MM.1S (cell line): Measurements from ENCODE around the gene IQCK.

Source experiments
- DNase-seq: peaks from one replicate; pipeline ENCODE4 v3.0.0-alpha.2; 2015
- H2AFZ ChIP-seq: fragments of 300-600 bp; sonication (generic); 2 replicates; pipeline ENCODE4 v1.6.0; 2016; ENCODE audit warnings: antibody characterized with exemption, low read length
- H3F3A ChIP-seq: fragments of 300-600 bp; sonication (generic); 2 replicates; pipeline ENCODE4 v1.6.1; 2016; ENCODE audit warnings: mild to moderate bottlenecking, antibody characterized with exemption, low read length, moderate library complexity, mixed read lengths; ENCODE audit not compliant: insufficient read depth
- H3K27ac ChIP-seq: fragments of 300-600 bp; sonication (generic); 2 replicates; pipeline ENCODE4 v1.5.1; 2016; ENCODE audit warnings: mild to moderate bottlenecking, low read length
- H3K27me3 ChIP-seq: fragments of 300-600 bp; sonication (generic); replicated peaks from 2 replicates; pipeline ENCODE4 v1.6.0; 2016; ENCODE audit warnings: low read length; ENCODE audit not compliant: insufficient read depth
- H3K36me3 ChIP-seq: fragments of 300-600 bp; sonication (generic); replicated peaks from 2 replicates; pipeline ENCODE4 v1.6.1; 2016; ENCODE audit warnings: mild to moderate bottlenecking, low read length, mixed read lengths; ENCODE audit not compliant: insufficient read depth
- H3K4me1 ChIP-seq: fragments of 300-600 bp; sonication (generic); 2 replicates; pipeline ENCODE4 v1.6.1; 2016; ENCODE audit warnings: low read length, mixed read lengths
- H3K4me2 ChIP-seq: fragments of 300-600 bp; sonication (generic); 2 replicates; pipeline ENCODE4 v1.6.0; 2016; ENCODE audit warnings: low read depth, low read length
- H3K4me3 ChIP-seq: fragments of 300-600 bp; sonication (generic); 2 replicates; pipeline ENCODE4 v1.5.1; 2016; ENCODE audit warnings: low read length, mixed read lengths
- H3K79me2 ChIP-seq: fragments of 300-600 bp; sonication (generic); 2 replicates; pipeline ENCODE4 v1.6.1; 2016; ENCODE audit warnings: mixed run types, low read length, mixed read lengths
- H3K9ac ChIP-seq: fragments of 300-600 bp; sonication (generic); 2 replicates; pipeline ENCODE4 v1.6.1; 2016; ENCODE audit warnings: low read length, mixed read lengths
- H3K9me2 ChIP-seq: fragments of 300-600 bp; sonication (generic); replicated peaks from 2 replicates; pipeline ENCODE4 v1.6.1; 2016; ENCODE audit warnings: mild to moderate bottlenecking, low read length, mixed read lengths; ENCODE audit not compliant: insufficient read depth
- H3K9me3 ChIP-seq: fragments of 300-600 bp; sonication (generic); replicated peaks from 2 replicates; pipeline ENCODE4 v1.6.1; 2016; ENCODE audit warnings: mild to moderate bottlenecking, low read length, mixed read lengths; ENCODE audit not compliant: insufficient read depth
- H4K20me1 ChIP-seq: fragments of 300-600 bp; sonication (generic); 2 replicates; pipeline ENCODE4 v1.6.1; 2016; ENCODE audit warnings: mild to moderate bottlenecking, low read length, moderate library complexity, mixed read lengths; ENCODE audit not compliant: insufficient read depth
- CTCF ChIP-seq: fragments of 300-600 bp; sonication (generic); IDR thresholded peaks from 2 replicates; pipeline ENCODE4 v1.5.1; 2016; ENCODE audit warnings: antibody characterized with exemption, low read length, mixed read lengths
- EZH2 ChIP-seq: fragments of 300-600 bp; sonication (generic); optimal IDR thresholded peaks from 2 replicates; pipeline ENCODE3; 2017; ENCODE audit warnings: low read depth, mild to moderate bottlenecking, antibody characterized with exemption, low read length, mixed read lengths
- EZH2phosphoT487 ChIP-seq: fragments of 300-600 bp; sonication (generic); IDR thresholded peaks from 2 replicates; pipeline ENCODE4 v1.6.1; 2018; ENCODE audit warnings: antibody characterized with exemption, low read length

The IQCK gene

GRCh38 chr16:19776147-19776546, 58.1 kb downstream of the IQCK start:
- peaks cover 19% of the 10 kb centered on the region for H3F3A ChIP-seq
- no peaks in the 10 kb centered on the region for H3K79me2 ChIP-seq
- TF ChIP-seq EZH2phosphoT487: no peak
- no peak for TF ChIP-seq CTCF
- H4K20me1 ChIP-seq: no peaks in the 10 kb centered on the region
- peak overlapping the region; percentile 56 for H2AFZ ChIP-seq
- DNase-seq: peak; percentile 63
- no peaks in the 10 kb centered on the region for H3K9me2 ChIP-seq
- H3K27me3 ChIP-seq: no peaks in the 10 kb centered on the region
- no peaks in the 10 kb centered on the region for H3K9me3 ChIP-seq
- peak overlapping the region; percentile 52 for H3K9ac ChIP-seq
- peak overlapping the region; percentile 83 for H3K27ac ChIP-seq
- peak overlapping the region; percentile 46; the same call in 1 of the 2 replicates for H3K4me2 ChIP-seq
- peak overlapping the region; percentile 32 for H3K4me3 ChIP-seq
- no peaks in the 10 kb centered on the region for H3K36me3 ChIP-seq
- H3K4me1 ChIP-seq: peaks cover 7% of the 10 kb centered on the region

GRCh38 chr16:19776565-19776964, 58.5 kb downstream of the IQCK start:
- H3K4me3 ChIP-seq: peak overlapping the region; percentile 32
- peaks cover 7% of the 10 kb centered on the region for H3K4me1 ChIP-seq
- no peaks in the 10 kb centered on the region for H3K79me2 ChIP-seq
- H4K20me1 ChIP-seq: no peaks in the 10 kb centered on the region
- no peaks in the 10 kb centered on the region for H3K27me3 ChIP-seq
- H2AFZ ChIP-seq: peak overlapping the region; percentile 56
- peak overlapping the region; percentile 46 for H3K4me2 ChIP-seq
- H3K9me2 ChIP-seq: no peaks in the 10 kb centered on the region
- no peaks in the 10 kb centered on the region for H3K36me3 ChIP-seq
- H3K27ac ChIP-seq: peak overlapping the region; percentile 83
- peak; percentile 52 for DNase-seq
- H3K9ac ChIP-seq: peak overlapping the region; percentile 52
- no peaks in the 10 kb centered on the region for H3K9me3 ChIP-seq
- peaks cover 19% of the 10 kb centered on the region for H3F3A ChIP-seq
- TF ChIP-seq CTCF (no peak), EZH2 (no peak)

- Histone ChIP-seq H3K9me3 (no peaks in the 10 kb centered on the region), H3K9ac (no peak overlapping the region), H3K79me2 (no peaks in the 10 kb centered on the region), H2AFZ (no peak overlapping the region), H3K4me2 (no peak overlapping the region), H4K20me1 (no peaks in the 10 kb centered on the region), H3F3A (peaks cover 19% of the 10 kb centered on the region), H3K4me3 (no peak overlapping the region), H3K36me3 (no peaks in the 10 kb centered on the region), H3K27me3 (no peaks in the 10 kb centered on the region), H3K9me2 (no peaks in the 10 kb centered on the region), H3K27ac (no peak overlapping the region), H3K4me1 (peaks cover 7% of the 10 kb centered on the region)
- TF ChIP-seq EZH2 (no peak), CTCF (no peak), EZH2phosphoT487 (no peak)
- no peak for DNase-seq
Observed at GRCh38 chr16:19780321-19780720, 62.2 kb downstream of the IQCK start.
